Measurements from ENCODE around the gene MAMSTR.

MAMSTR gene

GRCh38 chr19:48670699-48671445 is 48.7 kb downstream of the MAMSTR start:
- Mint-ChIP-seq H3K4me1 (peaks cover 7% of the 10 kb centered on the region), H3K4me3 (no peak overlapping the region), H3K27ac (no peak overlapping the region), H3K9me3 (no peaks in the 10 kb centered on the region), H3K36me3 (no peaks in the 10 kb centered on the region), H3K27me3 (no peaks in the 10 kb centered on the region)

- Mint-ChIP-seq H3K27ac (no peak overlapping the region), H3K9me3 (no peaks in the 10 kb centered on the region), H3K4me3 (no peak overlapping the region), H3K27me3 (no peaks in the 10 kb centered on the region), H3K4me1 (peaks cover 2% of the 10 kb centered on the region), H3K36me3 (no peaks in the 10 kb centered on the region)
Measured at GRCh38 chr19:48669903-48670668, 49.4 kb downstream of the MAMSTR start.

DNA sequence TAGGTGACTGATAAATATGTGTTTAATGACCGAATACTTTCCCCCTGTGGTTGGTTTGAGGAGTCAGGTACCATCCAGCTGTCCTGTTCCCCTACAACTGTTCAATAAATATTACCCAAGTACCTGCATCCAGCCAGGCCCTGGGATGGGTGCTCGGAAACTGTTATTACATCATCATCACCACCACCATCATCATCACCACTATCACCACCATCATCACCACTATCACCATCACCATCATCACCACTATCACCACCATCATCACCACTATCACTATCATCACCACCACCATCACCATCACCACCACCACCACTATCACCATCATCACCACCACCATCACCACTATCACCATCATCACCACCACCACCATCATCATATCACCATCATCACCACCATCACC is 50.8 kb downstream of the MAMSTR start:
- Mint-ChIP-seq H3K36me3 (no peaks in the 10 kb centered on the region), H3K9me3 (no peaks in the 10 kb centered on the region), H3K27ac (no peak overlapping the region), H3K27me3 (no peaks in the 10 kb centered on the region), H3K4me3 (no peak overlapping the region), H3K4me1 (no peaks in the 10 kb centered on the region)

DNA sequence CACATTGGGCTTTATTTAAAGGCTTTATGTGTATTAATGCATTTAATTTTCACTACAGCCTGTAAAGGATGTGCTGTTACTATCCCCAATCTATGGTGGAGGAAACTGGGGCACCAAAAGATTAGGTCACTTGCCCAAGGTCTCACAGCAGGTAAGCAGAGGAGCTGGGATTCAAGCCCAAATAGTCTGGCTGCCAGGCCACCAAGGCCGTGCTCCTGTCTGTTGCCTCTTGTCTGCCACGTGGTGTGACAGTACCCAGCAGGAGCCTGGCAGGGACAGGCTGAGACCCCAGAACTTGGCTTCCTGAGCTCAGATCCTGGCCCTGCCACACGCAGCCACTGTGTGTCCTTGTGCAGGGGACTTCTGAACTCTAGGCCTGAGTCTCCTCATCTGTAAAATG is 51.2 kb downstream of the MAMSTR start:
- no peak overlapping the region for H3K27ac Mint-ChIP-seq
- H3K27me3 Mint-ChIP-seq: no peaks in the 10 kb centered on the region
- no peak overlapping the region for H3K4me3 Mint-ChIP-seq
- H3K4me1 Mint-ChIP-seq: no peaks in the 10 kb centered on the region
- no peaks in the 10 kb centered on the region for H3K36me3 Mint-ChIP-seq
- H3K9me3 Mint-ChIP-seq: no peaks in the 10 kb centered on the region

DNA sequence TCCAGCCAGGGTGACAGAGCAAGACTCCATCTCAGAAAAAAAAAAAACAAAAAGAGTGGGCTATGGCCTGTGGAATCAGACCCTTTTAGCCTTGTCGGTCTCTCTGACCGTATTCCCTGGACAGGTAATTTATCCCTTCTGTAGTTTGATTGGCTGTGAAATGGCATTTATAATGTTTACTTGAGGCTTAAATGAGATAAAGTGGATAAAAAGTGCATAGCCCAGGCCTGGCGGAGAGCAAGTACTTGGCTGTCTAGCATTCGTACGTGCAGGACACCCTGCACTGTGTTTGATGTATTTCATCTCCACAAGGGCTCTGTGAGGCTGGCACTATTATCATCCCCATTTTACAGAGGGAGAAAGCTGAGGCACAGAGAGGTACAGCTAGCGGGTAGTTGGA is 53.7 kb downstream of the MAMSTR start:
- no peaks in the 10 kb centered on the region for H3K9me3 Mint-ChIP-seq
- H3K4me1 Mint-ChIP-seq: peaks cover 5% of the 10 kb centered on the region
- no peaks in the 10 kb centered on the region for H3K27me3 Mint-ChIP-seq
- no peak overlapping the region for H3K4me3 Mint-ChIP-seq
- no peaks in the 10 kb centered on the region for H3K36me3 Mint-ChIP-seq
- no peak overlapping the region for H3K27ac Mint-ChIP-seq

DNA sequence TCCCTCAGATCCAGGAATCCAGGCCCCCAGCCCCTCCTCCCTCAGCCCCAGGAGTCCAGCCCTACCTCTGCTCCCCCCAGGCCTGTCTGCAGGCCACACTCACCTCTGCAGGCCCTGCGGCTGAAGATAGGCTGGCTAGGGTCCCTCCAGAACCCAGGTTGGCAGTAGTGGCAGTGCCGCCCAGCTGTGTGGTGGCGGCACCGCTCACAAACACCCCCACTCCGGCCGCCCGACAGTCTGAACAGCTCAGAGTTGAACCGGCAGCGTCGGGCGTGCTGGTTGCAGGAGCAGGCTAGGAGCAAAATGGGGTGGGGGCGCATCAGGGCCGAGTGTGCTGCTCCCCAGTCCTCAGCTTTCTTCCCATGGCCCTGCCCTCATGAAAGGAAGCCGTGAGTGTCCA is 55.0 kb downstream of the MAMSTR start:
- Mint-ChIP-seq H3K4me3 (no peak overlapping the region), H3K27me3 (no peaks in the 10 kb centered on the region), H3K4me1 (peaks cover 8% of the 10 kb centered on the region), H3K36me3 (no peaks in the 10 kb centered on the region), H3K27ac (no peak overlapping the region), H3K9me3 (no peaks in the 10 kb centered on the region)

DNA sequence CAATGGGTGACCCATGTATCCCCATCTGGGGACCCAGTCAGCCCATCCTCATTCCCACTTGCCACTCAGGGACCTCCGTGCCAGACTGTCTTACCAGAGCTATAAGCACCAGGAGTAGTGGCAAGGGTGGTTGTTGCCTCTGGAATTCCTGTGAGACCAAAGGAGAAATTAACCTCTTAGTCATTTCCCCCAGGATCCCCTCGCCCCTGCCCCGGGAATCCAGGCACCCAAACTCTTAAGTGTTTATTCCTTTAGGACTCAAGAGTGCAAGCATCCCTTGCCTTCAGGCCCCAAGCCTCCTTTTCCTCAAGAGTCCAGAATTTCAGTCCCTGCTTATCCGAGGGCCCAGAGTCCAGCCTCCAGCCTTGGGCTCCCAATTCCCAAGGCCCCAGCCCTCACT is 55.9 kb downstream of the MAMSTR start:
- peaks cover 8% of the 10 kb centered on the region for H3K4me1 Mint-ChIP-seq
- H3K36me3 Mint-ChIP-seq: no peaks in the 10 kb centered on the region
- H3K9me3 Mint-ChIP-seq: no peaks in the 10 kb centered on the region
- no peak overlapping the region for H3K27ac Mint-ChIP-seq
- no peak overlapping the region for H3K4me3 Mint-ChIP-seq
- H3K27me3 Mint-ChIP-seq: no peaks in the 10 kb centered on the region
